HG02943 (cell line): Measurements from ENCODE around the gene REV3L.
"Not testable (repeated sequence)": the region's sequence is repeated elsewhere in the genome, so short reads cannot be mapped to it uniquely, and the experiment has no call there.

Experiments
- ATAC-seq: cut with Tn5 transposase; IDR thresholded peaks from one replicate; pipeline ENCODE4 v1.9.1; 2021; ENCODE audit warnings: mild to moderate bottlenecking, low read depth, moderate library complexity; ENCODE audit not compliant: unreplicated experiment

Gene REV3L

DNA sequence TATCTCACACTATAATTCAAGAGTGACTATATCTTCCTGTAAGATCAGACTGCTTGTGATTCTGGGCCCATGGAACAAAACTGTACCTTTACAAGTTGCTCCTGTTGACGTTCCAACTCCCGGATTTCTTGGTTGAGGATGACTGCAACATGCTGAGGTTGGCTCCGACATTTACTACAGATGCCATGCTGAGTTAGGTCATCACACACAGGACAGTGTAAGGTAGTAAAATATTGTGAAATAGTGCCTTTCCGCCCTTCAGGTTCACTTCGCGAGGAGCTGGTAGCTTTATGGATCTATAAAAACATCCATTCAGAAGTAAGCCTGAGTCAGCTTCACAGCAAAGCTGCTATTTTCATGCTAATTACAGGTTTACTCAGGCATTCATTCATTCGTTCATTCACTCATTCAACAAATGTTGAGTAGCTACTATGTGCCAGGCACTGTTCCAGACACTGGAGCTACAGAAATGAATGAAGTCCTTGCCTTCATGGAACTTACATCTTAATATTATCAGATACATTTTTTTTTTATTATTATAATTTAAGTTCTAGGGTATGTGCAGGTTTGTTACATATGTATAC, 175.7 kb downstream of the REV3L start:
- ATAC-seq, result no peak

DNA sequence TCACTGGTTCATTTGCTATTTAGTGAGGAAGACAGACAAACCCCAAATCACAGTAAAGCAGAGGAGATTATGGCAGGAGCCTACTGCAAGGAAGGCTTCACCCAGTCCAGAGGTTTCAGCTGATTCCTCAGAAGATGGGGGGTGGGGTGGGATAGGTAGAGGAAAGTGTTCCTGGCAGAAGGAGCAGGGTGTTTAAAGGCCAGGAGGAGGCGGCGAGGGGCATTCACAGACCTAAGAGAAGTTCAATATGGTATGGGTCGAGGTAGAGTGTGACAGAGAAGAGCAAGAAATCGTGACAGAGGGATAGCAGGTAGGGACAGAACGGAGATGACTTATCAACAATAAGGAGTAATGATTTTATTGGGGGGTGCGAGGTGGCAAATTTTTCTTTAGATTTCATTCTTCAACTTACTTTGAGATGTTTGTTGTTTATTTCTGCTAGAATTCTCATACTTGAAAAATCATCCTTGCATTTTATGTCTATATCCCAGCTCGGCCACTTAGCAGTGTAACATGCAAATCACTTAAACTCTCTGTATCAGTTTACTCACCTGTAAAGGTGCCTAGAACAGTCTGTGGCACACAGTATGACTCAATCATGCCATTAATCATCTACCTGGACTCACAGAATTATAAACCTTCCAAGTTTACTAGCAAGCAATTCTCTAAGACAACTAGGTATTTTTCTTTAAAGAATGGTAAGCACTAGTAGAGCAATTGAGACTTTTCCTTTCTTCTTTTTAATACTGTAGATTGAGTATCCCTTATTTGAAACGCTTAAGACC, 176.7 kb downstream of the REV3L start:
- no peak for ATAC-seq

GRCh38 chr6:111301946-111302345, 181.1 kb downstream of the REV3L start:
- ATAC-seq, result peak; percentile 46

- ATAC-seq, result not testable (repeated sequence)
Measured at GRCh38 chr6:111300938-111301800, 181.8 kb downstream of the REV3L start.

DNA sequence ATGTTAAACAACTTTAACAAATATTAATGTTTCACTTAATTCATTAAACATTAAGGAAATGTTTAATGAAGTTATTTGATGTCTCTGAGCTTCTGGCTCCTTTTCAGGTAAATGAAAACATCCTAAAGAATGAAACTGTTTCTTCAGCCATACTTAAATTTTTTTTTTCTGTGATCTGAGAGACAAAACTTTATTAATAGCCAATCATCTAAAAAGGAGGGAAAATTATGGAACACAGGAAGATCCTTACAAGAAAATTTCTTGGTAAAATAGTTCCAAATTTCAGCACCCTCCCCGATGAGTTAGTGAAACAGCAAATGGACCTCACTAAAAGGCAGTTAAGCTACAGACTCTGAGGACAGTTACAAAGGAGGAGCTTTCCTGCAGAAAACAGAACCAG, 185.2 kb downstream of the REV3L start:
- ATAC-seq, result no peak

DNA sequence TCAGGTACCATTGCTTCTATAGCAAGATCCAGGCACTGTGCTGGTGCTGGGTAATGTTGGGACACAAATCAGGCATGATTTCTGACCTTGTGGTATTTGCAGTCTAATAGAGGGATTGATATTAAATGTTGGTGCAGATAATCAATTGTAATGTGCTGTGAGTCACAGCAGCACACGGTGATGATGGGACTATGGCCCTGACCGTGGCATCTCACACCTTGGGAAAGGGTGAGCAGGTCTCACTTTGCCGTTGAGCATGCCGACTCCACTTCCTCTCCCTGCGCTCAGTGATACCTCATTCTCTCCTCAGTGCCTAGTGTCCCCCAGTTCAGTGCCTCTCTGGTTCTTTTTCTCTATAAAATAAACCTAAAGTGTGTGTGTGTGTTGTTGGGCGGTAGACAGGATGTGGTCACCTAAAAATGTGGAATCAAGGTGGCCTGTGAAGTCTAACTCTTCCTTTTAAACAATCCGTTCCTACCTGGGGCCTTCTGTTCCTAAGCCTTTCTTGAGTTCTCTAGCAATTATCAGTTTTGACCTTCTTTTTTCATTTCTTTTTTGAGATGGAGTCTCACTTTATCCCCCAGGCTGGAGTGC, 188.5 kb downstream of the REV3L start:
- no peak for ATAC-seq

- ATAC-seq, result no peak
Measured at GRCh38 chr6:111291336-111292259, 191.4 kb downstream of the REV3L start.

- not testable (repeated sequence) for ATAC-seq
Measured at GRCh38 chr6:111290689-111291335, 192.2 kb downstream of the REV3L start.

GRCh38 chr6:111284356-111284755, 198.7 kb downstream of the REV3L start:
- not testable (repeated sequence) for ATAC-seq

GRCh38 chr6:111283707-111284106, 199.3 kb downstream of the REV3L start:
- no peak for ATAC-seq

GRCh38 chr6:111282515-111282914, 200.5 kb downstream of the REV3L start:
- ATAC-seq, result no peak

GRCh38 chr6:111280445-111280955, 202.5 kb downstream of the REV3L start:
- no peak for ATAC-seq

DNA sequence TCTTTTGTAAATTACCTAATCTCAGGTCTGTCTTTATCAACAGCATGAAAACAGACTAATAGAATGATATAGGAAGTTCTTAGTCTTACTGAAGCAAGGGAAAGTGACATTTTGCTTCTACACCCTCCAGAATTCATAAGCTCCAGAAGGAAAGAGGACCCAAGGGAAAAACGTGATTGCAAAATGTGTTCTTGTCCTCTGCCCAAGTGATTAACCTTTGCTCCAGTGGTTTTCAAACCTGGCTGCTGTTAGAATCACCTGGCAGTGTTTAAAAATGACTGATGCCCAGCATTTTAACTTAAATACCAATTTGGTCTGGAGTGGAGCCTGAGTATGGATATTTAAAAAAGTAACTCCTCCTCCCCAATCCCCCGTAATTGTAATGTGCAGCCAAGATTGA, 204.3 kb downstream of the REV3L start:
- ATAC-seq, result no peak

- no peak for ATAC-seq
Measured at GRCh38 chr6:111277819-111278218, 205.2 kb downstream of the REV3L start.

- ATAC-seq, result no peak
Measured at GRCh38 chr6:111276736-111277135, 206.3 kb downstream of the REV3L start.

- no peak for ATAC-seq
Measured at GRCh38 chr6:111276335-111276734, 206.7 kb downstream of the REV3L start.

DNA sequence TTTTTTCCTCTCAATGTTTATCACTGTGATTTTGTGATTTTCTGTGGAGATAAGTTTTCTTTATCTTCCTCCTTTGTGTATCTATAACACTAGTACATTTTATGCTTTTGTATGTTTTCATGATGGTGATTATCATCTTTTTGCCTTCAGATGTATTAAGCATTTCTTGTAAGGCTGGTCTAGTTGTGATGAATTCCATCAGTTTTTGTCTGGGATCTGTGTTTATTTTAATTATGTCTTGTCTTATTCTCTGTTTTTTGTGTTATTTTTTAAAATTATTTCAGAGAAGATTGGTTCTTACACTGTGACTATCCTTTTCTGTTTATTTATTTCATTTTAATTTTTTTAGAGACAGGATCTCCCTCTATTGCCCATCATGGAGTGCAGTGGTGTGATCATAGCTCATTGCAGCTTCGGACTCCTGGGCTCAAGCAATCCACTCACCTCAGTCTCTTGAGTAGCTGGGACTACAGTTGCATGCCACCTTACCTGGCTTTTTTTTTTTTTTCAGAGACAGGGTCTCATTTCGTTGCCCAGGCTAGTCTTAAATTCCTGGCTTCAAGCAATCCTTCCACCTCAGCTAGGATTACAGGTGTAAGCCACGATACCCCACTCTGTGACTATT, 208.3 kb downstream of the REV3L start:
- no peak for ATAC-seq

- no peak for ATAC-seq
Measured at GRCh38 chr6:111270121-111270520, 212.9 kb downstream of the REV3L start.
